Natural killer cell (primary cell): ENCODE results near the gene PAH. TPM values are rescaled to one million over a fixed set of nuclear protein-coding genes. Genes with fewer than 3 reads are reported as not detected.
A peak's percentile ranks its signal among the peaks of the same experiment; 100 is the strongest.

Source experiments
- ATAC-seq, 3 donors: fragments of 150-1000 bp in 2 of 3; fragments of 200-7000 bp in 1 of 3; cut with Tn5 transposase; 1 replicate in 1 of 3; 2 replicates in 2 of 3; pipeline ENCODE4 v1.10.0; 2021; ENCODE audit warnings: mild to moderate bottlenecking in 2 of 3, moderate library complexity in 2 of 3
- DNase-seq, 2 donors: peaks; one replicate each; pipeline versions ENCODE4 v3.0.0 to v3.0.0-alpha.2; 2013 to 2021; ENCODE audit warnings: mixed read lengths in 1 of 2
- H3K27ac ChIP-seq: one replicate; pipeline ENCODE4 v1.5.1; 2013; ENCODE audit warnings: mild to moderate bottlenecking, low read length
- H3K27me3 ChIP-seq: one replicate; pipeline ENCODE4 v1.6.1; 2013; ENCODE audit warnings: low read length; ENCODE audit not compliant: control insufficient read depth, insufficient read depth
- H3K36me3 ChIP-seq: one replicate; pipeline ENCODE4 v1.6.1; 2013; ENCODE audit warnings: low read length; ENCODE audit not compliant: control insufficient read depth, insufficient read depth
- H3K4me1 ChIP-seq: one replicate; pipeline ENCODE4 v1.6.1; 2013; ENCODE audit warnings: low read length; ENCODE audit not compliant: control insufficient read depth, insufficient read depth
- H3K4me3 ChIP-seq: one replicate; pipeline ENCODE4 v1.5.1; 2013; ENCODE audit warnings: low read length
- H3K9me3 ChIP-seq: one replicate; pipeline ENCODE4 v1.6.1; 2013; ENCODE audit warnings: low read length; ENCODE audit not compliant: control insufficient read depth, insufficient read depth
- H3K27ac Mint-ChIP-seq, 2 donors: one replicate each; pipeline ENCODE4 v1.8.0; 2022; ENCODE audit warnings: mild to moderate bottlenecking in 2 of 2, mixed read lengths in 2 of 2, moderate library complexity in 1 of 2
- H3K27me3 Mint-ChIP-seq, 2 donors: one replicate each; pipeline ENCODE4 v1.8.0; 2022; ENCODE audit warnings: low read depth in 2 of 2, mixed read lengths in 2 of 2
- H3K36me3 Mint-ChIP-seq: one replicate; pipeline ENCODE4 v1.8.0; 2022; ENCODE audit warnings: mixed read lengths
- H3K4me1 Mint-ChIP-seq, 2 donors: one replicate each; pipeline ENCODE4 v1.8.0; 2022; ENCODE audit warnings: mixed read lengths in 2 of 2
- H3K4me3 Mint-ChIP-seq: one replicate; pipeline ENCODE4 v1.8.0; 2022; ENCODE audit warnings: mild to moderate bottlenecking, moderate library complexity, mixed read lengths
- H3K9me3 Mint-ChIP-seq, 2 donors: one replicate each; pipeline ENCODE4 v1.8.0; 2022; ENCODE audit warnings: mixed read lengths in 2 of 2
- WGBS: methylation state at CpG from one replicate; pipeline ENCODE4 v1.1.7; 2013; ENCODE audit warnings: missing lambda C conversion rate; ENCODE audit not compliant: insufficient coverage; 5-methylcytosine and 5-hydroxymethylcytosine counted together
- intact Hi-C: fragments of 100-400 bp; cut with micrococcal nuclease; formaldehyde crosslinking; loops from one replicate; pipeline ENCODE4 v1.14.2; 2022
- total RNA-seq, 4 donors: library from RNA; stranded (reverse); fragments of 120-200 nt in 1 of 4; gene quantifications; one replicate each; pipeline versions ENCODE4 v1.2.3 to v1.2.4, GENCODE V29; 2013 to 2022
- TF ChIP-seq, protein P1 (sequence below): fragments of 200-600 bp; IDR thresholded peaks from one replicate; pipeline ENCODE4 v1.8.0; 2022; ENCODE audit warnings: antibody characterized with exemption

PAH gene
- total RNA-seq, 3 donors from 2014 or later (not counting 1 experiment from before 2014, with no cell fraction given), result not detected

- H3K36me3 ChIP-seq, result no peaks in the 10 kb centered on the region
- DNase-seq (no peak), ATAC-seq (no peak)
- H3K27ac ChIP-seq, result no peak overlapping the region
- intact Hi-C loops, result no loop called here
- TF ChIP-seq, protein P1, sequence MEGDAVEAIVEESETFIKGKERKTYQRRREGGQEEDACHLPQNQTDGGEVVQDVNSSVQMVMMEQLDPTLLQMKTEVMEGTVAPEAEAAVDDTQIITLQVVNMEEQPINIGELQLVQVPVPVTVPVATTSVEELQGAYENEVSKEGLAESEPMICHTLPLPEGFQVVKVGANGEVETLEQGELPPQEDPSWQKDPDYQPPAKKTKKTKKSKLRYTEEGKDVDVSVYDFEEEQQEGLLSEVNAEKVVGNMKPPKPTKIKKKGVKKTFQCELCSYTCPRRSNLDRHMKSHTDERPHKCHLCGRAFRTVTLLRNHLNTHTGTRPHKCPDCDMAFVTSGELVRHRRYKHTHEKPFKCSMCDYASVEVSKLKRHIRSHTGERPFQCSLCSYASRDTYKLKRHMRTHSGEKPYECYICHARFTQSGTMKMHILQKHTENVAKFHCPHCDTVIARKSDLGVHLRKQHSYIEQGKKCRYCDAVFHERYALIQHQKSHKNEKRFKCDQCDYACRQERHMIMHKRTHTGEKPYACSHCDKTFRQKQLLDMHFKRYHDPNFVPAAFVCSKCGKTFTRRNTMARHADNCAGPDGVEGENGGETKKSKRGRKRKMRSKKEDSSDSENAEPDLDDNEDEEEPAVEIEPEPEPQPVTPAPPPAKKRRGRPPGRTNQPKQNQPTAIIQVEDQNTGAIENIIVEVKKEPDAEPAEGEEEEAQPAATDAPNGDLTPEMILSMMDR, result no peak
- H3K4me3 Mint-ChIP-seq, result no peak overlapping the region
- H3K4me1 Mint-ChIP-seq, result no peaks in the 10 kb centered on the region
- H3K27me3 ChIP-seq, result peaks cover 37% of the 10 kb centered on the region
- no peak overlapping the region for H3K27ac Mint-ChIP-seq
- peaks cover 73 to 77% of the 10 kb centered on the region in 2 donors for H3K27me3 Mint-ChIP-seq
- WGBS, result 2% methylated on average over 83 of the region's 83 CpGs
- peaks cover 13% of the 10 kb centered on the region for H3K36me3 Mint-ChIP-seq
- H3K4me1 ChIP-seq, result peaks cover 6% of the 10 kb centered on the region
- H3K9me3 Mint-ChIP-seq, result peaks cover 0 to 2% of the 10 kb centered on the region in 2 donors
- H3K9me3 ChIP-seq, result no peaks in the 10 kb centered on the region
- H3K4me3 ChIP-seq, result no peak overlapping the region
Observed at GRCh38 chr12:102958073-102958829, 41.2 kb upstream of the PAH start.

- no peaks in the 10 kb centered on the region for H3K4me1 Mint-ChIP-seq
- ATAC-seq (no peak), DNase-seq (no peak)
- peaks cover 0 to 2% of the 10 kb centered on the region in 2 donors for H3K9me3 Mint-ChIP-seq
- peak within 1 kb of the TSS; percentile 29 for H3K4me3 Mint-ChIP-seq
- Histone ChIP-seq H3K36me3 (no peaks in the 10 kb centered on the region), H3K9me3 (no peaks in the 10 kb centered on the region), H3K27me3 (peaks cover 29% of the 10 kb centered on the region), H3K27ac (no peak within 1 kb of the TSS), H3K4me3 (no peak within 1 kb of the TSS), H3K4me1 (peaks cover 6% of the 10 kb centered on the region)
- TF ChIP-seq, protein P1, result no peak
- peaks cover 66 to 69% of the 10 kb centered on the region in 2 donors for H3K27me3 Mint-ChIP-seq
- intact Hi-C loops, result no loop called here
- no peak within 1 kb of the TSS for H3K27ac Mint-ChIP-seq
- 2% methylated on average over 50 of the region's 52 CpGs for WGBS
- H3K36me3 Mint-ChIP-seq, result peaks cover 13% of the 10 kb centered on the region
Observed at GRCh38 chr12:102957339-102958050, 40.5 kb upstream of the PAH start, which contains the start of gene ASCL1. Gene ASCL1, plus strand, starts transcription at chr12:102957674. Its CDS starts 571 bp downstream, at chr12:102958245.

DNA sequence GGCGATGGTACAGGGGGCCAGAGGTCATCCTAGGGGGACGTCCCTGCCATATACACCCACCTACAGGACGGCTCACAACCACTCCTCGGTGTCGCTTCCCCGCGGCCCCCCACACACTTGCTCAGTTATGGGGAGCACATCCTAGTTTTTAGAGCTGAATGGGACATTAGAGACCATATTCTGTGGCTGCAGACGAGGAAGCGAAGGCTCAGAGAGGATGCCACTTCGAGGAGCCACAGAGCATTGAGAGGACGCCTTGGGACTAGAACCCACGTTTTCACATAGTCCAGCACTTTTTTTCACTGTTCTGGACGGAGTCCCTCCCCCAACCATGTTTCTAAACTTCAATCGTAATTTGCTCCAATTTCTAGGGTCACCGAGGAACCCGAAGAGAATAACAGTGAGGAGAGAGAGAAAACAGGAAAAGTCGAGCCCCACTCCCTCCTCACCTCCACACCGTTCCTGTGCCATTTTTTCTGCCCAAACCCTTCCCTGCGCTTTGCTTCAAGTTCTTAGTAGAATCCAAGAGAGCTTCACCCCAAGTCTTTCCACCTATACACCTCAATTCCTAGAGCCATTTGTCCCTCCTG lies 39.8 kb upstream of the PAH start:
- H3K36me3 ChIP-seq, result no peaks in the 10 kb centered on the region
- H3K9me3 ChIP-seq, result no peaks in the 10 kb centered on the region
- 10% methylated on average over 18 of the region's 19 CpGs for WGBS
- peaks cover 13% of the 10 kb centered on the region for H3K36me3 Mint-ChIP-seq
- DNase-seq, result no peak
- TF ChIP-seq, protein P1, result no peak
- H3K27ac Mint-ChIP-seq, result no peak overlapping the region
- H3K4me3 ChIP-seq, result no peak overlapping the region
- H3K9me3 Mint-ChIP-seq, result peaks cover 0 to 2% of the 10 kb centered on the region in 2 donors
- H3K27me3 Mint-ChIP-seq, result peaks cover 61 to 65% of the 10 kb centered on the region in 2 donors
- H3K27ac ChIP-seq, result no peak overlapping the region
- intact Hi-C loops, result no loop called here
- no peaks in the 10 kb centered on the region for H3K4me1 Mint-ChIP-seq
- no peak for ATAC-seq
- no peak overlapping the region for H3K4me3 Mint-ChIP-seq
- peaks cover 6% of the 10 kb centered on the region for H3K4me1 ChIP-seq
- peaks cover 24% of the 10 kb centered on the region for H3K27me3 ChIP-seq
